SK-N-SH (cell line): ENCODE measurements around the gene RPS28. TPM values are rescaled to one million over a fixed set of nuclear protein-coding genes. Genes with fewer than 3 reads are reported as not detected.

Experiments
- CTCF ChIA-PET: fragments of 300-600, 350-600 bp; formaldehyde crosslinking; extraction: SDS; loops from one replicate; lab custom pipeline; 2021; lab: Yijun Ruan, JAX
- POLR2A ChIA-PET: fragments of 350-600 bp; sonication (Branson Sonifier 250); formaldehyde crosslinking; extraction: SDS; loops from one replicate; lab custom pipeline; 2020; ENCODE audit warnings: antibody characterized with exemption, inconsistent platforms; lab: Yijun Ruan, JAX
- DNase-seq: peaks from one replicate; pipeline ENCODE4 v3.0.0; 2012
- H2AFZ ChIP-seq: fragments of 200-600 bp; sonication (generic); 2 replicates; pipeline ENCODE4 v1.8.1; 2016; ENCODE audit warnings: antibody characterized with exemption, mild to moderate bottlenecking, low read depth
- H3F3A ChIP-seq: fragments of 200-600 bp; sonication (generic); replicated peaks from 2 replicates; pipeline ENCODE3; 2016; ENCODE audit warnings: antibody characterized with exemption, mild to moderate bottlenecking; ENCODE audit not compliant: insufficient read depth
- H3K27ac ChIP-seq, 2 experiments: fragments of 200-500 bp in 1 of 2; fragments of 200-600 bp in 1 of 2; sonication (Bioruptor generic) in 1 of 2; sonication (generic), shearing (Covaris generic) in 1 of 2; 2 replicates each; pipeline versions ENCODE4 v1.5.1 to v1.6.1; 2014 to 2016; ENCODE audit warnings: low read depth in 2 of 2, inconsistent platforms in 1 of 2, low read length in 1 of 2, mild to moderate bottlenecking in 1 of 2, mixed read lengths in 1 of 2
- H3K27me3 ChIP-seq: fragments of 200-600 bp; sonication (generic), shearing (Covaris generic); 2 replicates; pipeline ENCODE4 v1.6.1; 2016; ENCODE audit warnings: mixed run types; ENCODE audit not compliant: insufficient read depth
- H3K36me3 ChIP-seq, 2 experiments: fragments of 200-500 bp in 1 of 2; fragments of 200-600 bp in 1 of 2; sonication (Bioruptor generic) in 1 of 2; sonication (generic) in 1 of 2; replicated peaks in 1 of 2; 2 replicates each; pipeline versions ENCODE3 to v1.5.1; 2014 to 2016; ENCODE audit warnings: low read length in 1 of 2, mild to moderate bottlenecking in 1 of 2; ENCODE audit not compliant: insufficient read depth in 2 of 2, control insufficient read depth in 1 of 2
- H3K4me1 ChIP-seq, 2 experiments: fragments of 200-500 bp in 1 of 2; fragments of 200-600 bp in 1 of 2; sonication (Bioruptor generic) in 1 of 2; sonication (generic), shearing (Covaris generic) in 1 of 2; 2 replicates each; pipeline versions ENCODE4 v1.5.1 to v1.6.1; 2014 to 2016; ENCODE audit warnings: low read depth in 1 of 2, low read length in 1 of 2, mixed run types in 1 of 2; ENCODE audit not compliant: insufficient read depth in 2 of 2, control insufficient read depth in 1 of 2
- H3K4me2 ChIP-seq: fragments of 200-600 bp; sonication (generic), shearing (Covaris generic); 2 replicates; pipeline ENCODE4 v1.6.1; 2017; ENCODE audit warnings: mixed run types
- H3K4me3 ChIP-seq, 2 experiments: fragments of 200-500 bp in 1 of 2; fragments of 200-600 bp in 1 of 2; sonication (Bioruptor generic) in 1 of 2; sonication (generic), shearing (Covaris generic) in 1 of 2; 2 replicates each; pipeline versions ENCODE4 v1.5.1 to v1.8.1; 2014 to 2016; ENCODE audit warnings: low read depth in 2 of 2, inconsistent platforms in 1 of 2, low read length in 1 of 2, mild to moderate bottlenecking in 1 of 2, mixed read lengths in 1 of 2, moderate library complexity in 1 of 2
- H3K79me2 ChIP-seq: fragments of 200-600 bp; sonication (generic); 2 replicates; pipeline ENCODE4 v1.8.1; 2017; ENCODE audit warnings: mild to moderate bottlenecking; ENCODE audit not compliant: insufficient read depth
- H3K9ac ChIP-seq: fragments of 200-600 bp; sonication (generic); 2 replicates; pipeline ENCODE4 v1.6.1; 2017; ENCODE audit warnings: mixed run types
- H3K9me2 ChIP-seq: fragments of 200-600 bp; sonication (generic); 2 replicates; pipeline ENCODE4 v1.6.1; 2017; ENCODE audit warnings: mixed run types
- H3K9me3 ChIP-seq: fragments of 200-600 bp; sonication (generic); 2 replicates; pipeline ENCODE4 v1.6.1; 2017; ENCODE audit warnings: mixed run types, mild to moderate bottlenecking, moderate library complexity
- H4K20me1 ChIP-seq: fragments of 200-600 bp; sonication (generic); 2 replicates; pipeline ENCODE4 v1.6.1; 2017; ENCODE audit warnings: mild to moderate bottlenecking, mixed run types; ENCODE audit not compliant: insufficient read depth
- FOXJ3 ChIP-seq: sonication (generic); formaldehyde crosslinking; IDR thresholded peaks from 2 replicates; pipeline ENCODE4 v1.5.1; 2020; ENCODE audit warnings: mild to moderate bottlenecking, missing genetic modification reagents
- GATA2 ChIP-seq: sonication (generic); formaldehyde crosslinking; IDR thresholded peaks from 2 replicates; pipeline ENCODE4 v1.5.0; 2020; ENCODE audit warnings: mild to moderate bottlenecking, missing genetic modification reagents
- MAX ChIP-seq: IDR thresholded peaks from 2 replicates; pipeline ENCODE4 v1.4.0; 2012; ENCODE audit warnings: low read depth
- NFIC ChIP-seq: IDR thresholded peaks from 2 replicates; pipeline ENCODE4 v1.4.0; 2012; ENCODE audit warnings: borderline replicate concordance
- NRF1 ChIP-seq: IDR thresholded peaks from 2 replicates; pipeline ENCODE4 v1.6.1; 2012; ENCODE audit warnings: low read depth, mild to moderate bottlenecking, low read length
- RAD21 ChIP-seq: IDR thresholded peaks from 2 replicates; pipeline ENCODE4 v1.6.1; 2012; ENCODE audit warnings: mild to moderate bottlenecking, low read length
- REST ChIP-seq: IDR thresholded peaks from 2 replicates; pipeline ENCODE4 v1.6.1; 2012; ENCODE audit warnings: mild to moderate bottlenecking, low read depth, low read length, moderate library complexity
- YY1 ChIP-seq: IDR thresholded peaks from 2 replicates; pipeline ENCODE4 v1.4.0; 2012; ENCODE audit warnings: low read depth, mild to moderate bottlenecking
- WGBS: methylation state at CpG from one replicate; pipeline ENCODE4 v1.1.6; 2017; ENCODE audit warnings: low lambda C conversion rate; 5-methylcytosine and 5-hydroxymethylcytosine counted together
- polyA plus RNA-seq, 3 experiments: library from polyadenylated mRNA; depleted of rRNA; stranded (reverse); fragments of >200 nt; gene quantifications; 2 replicates each; pipeline ENCODE4 v1.2.3, GENCODE V29; 2012

RPS28 gene
- polyA plus RNA-seq, 1 of the 3 experiments (the other 2 are of a cell fraction): 601 TPM

GRCh38 chr19:8336072-8336569, 14.8 kb downstream of the RPS28 start:
- POLR2A ChIA-PET: no interaction called here
- no peaks in the 10 kb centered on the region; a peak in 1 of 4 replicates for H3K4me1 ChIP-seq
- TF ChIP-seq GATA2 (CRISPR knock-in tag) (no peak), NFIC (no peak), REST (no peak), RAD21 (no peak)
- TF ChIP-seq, all 33 proteins: peak for 0
- no peaks in the 10 kb centered on the region for H3K9me2 ChIP-seq
- CTCF ChIA-PET: interaction anchor here (0.9 to 4.0 kb wide), 7 partner anchors 12 to 178 kb away, joined by 3 to 27 read pairs (median 3); partner anchors contain the start of genes NDUFA7, RPS28 and ZNF414
- peaks cover 47% of the 10 kb centered on the region for H3K27me3 ChIP-seq
- no peak for DNase-seq
- no peak overlapping the region for H3K4me3 ChIP-seq
- H3K36me3 ChIP-seq: no peaks in the 10 kb centered on the region
- H4K20me1 ChIP-seq: no peaks in the 10 kb centered on the region
- H3K9ac ChIP-seq: no peak overlapping the region
- H3K27ac ChIP-seq: no peak overlapping the region
- H3F3A ChIP-seq: no peaks in the 10 kb centered on the region
- H2AFZ ChIP-seq: no peak overlapping the region
- no peaks in the 10 kb centered on the region for H3K9me3 ChIP-seq
- no peaks in the 10 kb centered on the region for H3K79me2 ChIP-seq
- 28% methylated on average over 21 of the region's 27 CpGs for WGBS
- H3K4me2 ChIP-seq: no peak overlapping the region

- DNase-seq: no peak
- Histone ChIP-seq H3K9ac (no peak overlapping the region), H4K20me1 (no peaks in the 10 kb centered on the region), H3K4me2 (no peak overlapping the region), H3K27ac (no peak overlapping the region), H3K79me2 (no peaks in the 10 kb centered on the region), H3K9me2 (no peaks in the 10 kb centered on the region), H3K4me1 (no peaks in the 10 kb centered on the region; a peak in 1 of 4 replicates), H2AFZ (no peak overlapping the region), H3F3A (no peaks in the 10 kb centered on the region), H3K9me3 (no peaks in the 10 kb centered on the region), H3K36me3 (no peaks in the 10 kb centered on the region), H3K4me3 (no peak overlapping the region), H3K27me3 (peaks cover 47% of the 10 kb centered on the region)
- WGBS: 26% methylated on average over 8 of the region's 8 CpGs
- ChIA-PET POLR2A (no interaction called here), CTCF (interaction anchor here (1.1 to 4.0 kb wide), 4 partner anchors 15 to 177 kb away, joined by 3 to 27 read pairs (median 8); partner anchors contain the start of genes NDUFA7, RPS28 and ZNF414)
- TF ChIP-seq YY1 (no peak), NFIC (no peak), MAX (no peak), NRF1 (no peak), RAD21 (no peak), FOXJ3 (CRISPR knock-in tag) (no peak)
Measured at GRCh38 chr19:8336660-8337059, 15.4 kb downstream of the RPS28 start.
